Caco-2 (cell line): ENCODE data around the gene ADD3. TPM values are rescaled to one million over a fixed set of nuclear protein-coding genes. Genes with fewer than 3 reads are reported as not detected.

Source experiments
- BruUV-seq: library from RNA; stranded (reverse); fragments of 400-500 nt; replicated peaks from 2 replicates; lab custom pipeline; 2021; lab: Mats Ljungman, UMichigan
- CTCF ChIA-PET: fragments of 300-600 bp; sonication (Branson Sonifier 250); formaldehyde crosslinking; loops from one replicate; lab custom pipeline; 2022; ENCODE audit warnings: antibody characterized with exemption; lab: Charles Lee
- POLR2A ChIA-PET: fragments of 300-600 bp; sonication (Branson Sonifier 250); formaldehyde crosslinking; loops from one replicate; lab custom pipeline; 2022; ENCODE audit warnings: antibody characterized with exemption; lab: Charles Lee
- DNase-seq, 2 experiments: peaks; one replicate each; pipeline versions ENCODE4 v3.0.0 to v3.0.0-alpha.2; 2020 to 2022
- H3K27me3 ChIP-seq: replicated peaks from 2 replicates; pipeline ENCODE4 v1.6.0; 2011; ENCODE audit warnings: low read length; ENCODE audit not compliant: control insufficient read depth, insufficient read depth
- H3K36me3 ChIP-seq: 2 replicates; pipeline ENCODE4 v1.5.1; 2011; ENCODE audit warnings: low read length; ENCODE audit not compliant: control insufficient read depth, insufficient read depth
- H3K4me1 ChIP-seq: fragments of 250-450 bp; sonication (Bioruptor Pico); 2 replicates; pipeline ENCODE4 v1.5.1; 2020; ENCODE audit warnings: mild to moderate bottlenecking
- H3K4me3 ChIP-seq: 2 replicates; pipeline ENCODE4 v1.5.1; 2011; ENCODE audit warnings: low read depth, mild to moderate bottlenecking, control low read depth, low read length
- H3K9me3 ChIP-seq: fragments of 250-450 bp; sonication (Bioruptor Pico); 2 replicates; pipeline ENCODE4 v1.5.1; 2020; ENCODE audit warnings: mild to moderate bottlenecking, moderate library complexity
- H3K27ac Mint-ChIP-seq: one replicate; pipeline ENCODE4 v1.8.0; 2022; ENCODE audit warnings: mixed read lengths; ENCODE audit not compliant: unreplicated experiment
- H3K27me3 Mint-ChIP-seq: one replicate; pipeline ENCODE4 v1.8.0; 2022; ENCODE audit warnings: mixed read lengths; ENCODE audit not compliant: insufficient read depth, unreplicated experiment
- H3K36me3 Mint-ChIP-seq: one replicate; pipeline ENCODE4 v1.8.0; 2022; ENCODE audit warnings: mild to moderate bottlenecking, mixed read lengths; ENCODE audit not compliant: insufficient read depth, unreplicated experiment
- H3K4me1 Mint-ChIP-seq: one replicate; pipeline ENCODE4 v1.8.0; 2022; ENCODE audit warnings: low read depth, mixed read lengths; ENCODE audit not compliant: unreplicated experiment
- H3K4me3 Mint-ChIP-seq: one replicate; pipeline ENCODE4 v1.8.0; 2022; ENCODE audit warnings: mild to moderate bottlenecking, moderate library complexity, mixed read lengths; ENCODE audit not compliant: unreplicated experiment
- H3K9me3 Mint-ChIP-seq: one replicate; pipeline ENCODE4 v1.8.0; 2022; ENCODE audit warnings: mixed read lengths; ENCODE audit not compliant: unreplicated experiment
- CTCF ChIP-seq, 2 experiments: fragments of 200-600 bp in 1 of 2; IDR thresholded peaks; 1 replicate in 1 of 2; 2 replicates in 1 of 2; pipeline versions ENCODE4 v1.5.1 to v1.8.0; 2011 to 2022; ENCODE audit warnings: antibody characterized with exemption in 1 of 2, control low read depth in 1 of 2, inconsistent platforms in 1 of 2, low read depth in 1 of 2, low read length in 1 of 2, mild to moderate bottlenecking in 1 of 2, moderate library complexity in 1 of 2; ENCODE audit not compliant: insufficient read depth in 1 of 2, severe bottlenecking in 1 of 2, unreplicated experiment in 1 of 2
- intact Hi-C: fragments of 100-400 bp; cut with micrococcal nuclease; formaldehyde crosslinking; loops from one replicate; pipeline ENCODE4 v1.10.0; 2022; ENCODE audit not compliant: unreplicated experiment
- total RNA-seq: library from RNA; stranded (reverse); gene quantifications from 2 replicates; pipeline ENCODE4 v1.2.3, GENCODE V29; 2022

ADD3 gene
- total RNA-seq, 1 experiment from 2014 or later = 264 TPM

GRCh38 chr10:110176141-110177030 is 168.6 kb downstream of the ADD3 start:
- TF ChIP-seq CTCF (IDR thresholded peaks at IDR 0.05; ENCODE audit: insufficient read depth in 1 of 2, low read depth in 1 of 2, low read length in 1 of 2, severe bottlenecking in 1 of 2, unreplicated experiment in 1 of 2) = no peak
- Histone ChIP-seq H3K36me3 (no peaks in the 10 kb centered on the region), H3K9me3 (no peaks in the 10 kb centered on the region), H3K4me1 (peaks cover 8% of the 10 kb centered on the region), H3K4me3 (no peak overlapping the region), H3K27me3 (no peaks in the 10 kb centered on the region)
- H3K4me3 Mint-ChIP-seq = no peak overlapping the region
- ChIA-PET CTCF (no interaction called here), POLR2A (no interaction called here)
- H3K27ac Mint-ChIP-seq = no peak overlapping the region
- no peaks in the 10 kb centered on the region for H3K36me3 Mint-ChIP-seq
- intact Hi-C loops = no loop called here
- H3K27me3 Mint-ChIP-seq = no peaks in the 10 kb centered on the region
- H3K4me1 Mint-ChIP-seq = no peaks in the 10 kb centered on the region
- no TSS peak for BruUV-seq
- H3K9me3 Mint-ChIP-seq = no peaks in the 10 kb centered on the region
- DNase-seq = no peak

- Mint-ChIP-seq H3K27me3 (no peaks in the 10 kb centered on the region), H3K36me3 (no peaks in the 10 kb centered on the region), H3K4me1 (no peaks in the 10 kb centered on the region), H3K4me3 (no peak overlapping the region), H3K9me3 (no peaks in the 10 kb centered on the region), H3K27ac (no peak overlapping the region)
- Histone ChIP-seq H3K4me3 (no peak overlapping the region), H3K9me3 (no peaks in the 10 kb centered on the region), H3K4me1 (peaks cover 17% of the 10 kb centered on the region), H3K27me3 (no peaks in the 10 kb centered on the region), H3K36me3 (no peaks in the 10 kb centered on the region)
- no peak for TF ChIP-seq CTCF (IDR thresholded peaks at IDR 0.05; ENCODE audit: insufficient read depth in 1 of 2, low read depth in 1 of 2, low read length in 1 of 2, severe bottlenecking in 1 of 2, unreplicated experiment in 1 of 2)
- intact Hi-C loops = no loop called here
- ChIA-PET CTCF (interaction anchor here (0.7 kb wide), 1 partner anchor 89 kb away, joined by 5 read pairs; no protein-coding TSS in a partner anchor), POLR2A (no interaction called here)
- BruUV-seq = no TSS peak
- no peak for DNase-seq
Observed at GRCh38 chr10:110179220-110179619, 171.4 kb downstream of the ADD3 start.

- no peaks in the 10 kb centered on the region for H3K9me3 ChIP-seq
- TF ChIP-seq CTCF (IDR thresholded peaks at IDR 0.05; ENCODE audit: insufficient read depth in 1 of 2, low read depth in 1 of 2, low read length in 1 of 2, severe bottlenecking in 1 of 2, unreplicated experiment in 1 of 2) = no peak
- Mint-ChIP-seq H3K27ac (no peak overlapping the region), H3K36me3 (no peaks in the 10 kb centered on the region), H3K9me3 (no peaks in the 10 kb centered on the region), H3K4me1 (no peaks in the 10 kb centered on the region), H3K4me3 (no peak overlapping the region), H3K27me3 (no peaks in the 10 kb centered on the region)
- no peak overlapping the region for H3K4me3 ChIP-seq
- BruUV-seq = no TSS peak
- H3K4me1 ChIP-seq = peaks cover 17% of the 10 kb centered on the region
- no peak for DNase-seq
- ChIA-PET CTCF (interaction anchor here (0.5 kb wide), 1 partner anchor 42 kb away, joined by 4 read pairs; no protein-coding TSS in a partner anchor), POLR2A (no interaction called here)
- H3K36me3 ChIP-seq = no peaks in the 10 kb centered on the region
- no peaks in the 10 kb centered on the region for H3K27me3 ChIP-seq
- intact Hi-C loops = loop anchor here (2.0 kb wide), 1 partner anchor 19 kb away; no protein-coding TSS in a partner anchor
Observed at GRCh38 chr10:110181451-110181850, 173.7 kb downstream of the ADD3 start.
